ENCODE measurements around the gene SPTLC3.

The SPTLC3 gene

DNA sequence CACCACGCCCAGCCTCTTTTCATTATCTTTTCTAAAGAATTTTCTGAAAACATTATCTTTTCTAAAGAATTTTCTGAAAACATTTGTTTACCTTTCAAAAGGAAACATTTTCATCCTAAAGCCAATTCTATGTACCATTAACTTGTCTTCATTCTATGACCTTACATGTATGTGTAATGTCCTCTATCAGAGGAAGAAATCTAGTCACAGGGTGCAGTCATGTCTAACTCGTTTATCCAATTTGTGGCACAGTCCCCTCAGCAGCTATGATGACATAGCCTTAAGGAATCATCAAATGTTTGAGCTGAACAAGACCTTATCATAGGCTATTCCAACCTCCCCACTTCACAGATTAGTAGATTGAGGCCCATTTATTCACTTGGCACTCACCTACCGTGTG is 21.5 kb upstream of the SPTLC3 start:
- DNase-seq = no peak

DNA sequence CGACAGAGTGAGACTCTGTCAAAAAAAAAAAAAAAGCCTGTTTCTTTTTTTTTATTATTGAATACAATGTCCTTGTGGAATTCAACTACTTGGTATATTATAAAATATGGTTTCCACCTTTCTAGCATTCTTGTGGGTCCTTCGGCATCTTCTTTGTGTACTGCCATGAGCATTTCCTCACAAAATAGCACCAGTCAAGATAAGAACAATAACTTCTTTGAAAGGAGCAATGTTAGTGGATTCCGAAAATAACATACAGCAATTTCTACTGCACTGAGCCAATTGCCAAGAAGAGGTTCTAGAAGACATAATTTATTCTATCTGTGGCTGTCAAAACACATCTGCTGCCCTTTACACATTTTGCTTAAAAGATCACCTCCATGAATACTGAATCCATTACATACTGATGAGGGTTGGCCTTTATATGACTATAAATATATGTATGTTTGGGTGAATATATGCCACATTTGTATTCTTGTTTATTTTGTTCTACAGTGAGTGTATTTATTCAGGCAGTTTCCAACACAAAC is 19.1 kb upstream of the SPTLC3 start:
- no peak for DNase-seq

DNA sequence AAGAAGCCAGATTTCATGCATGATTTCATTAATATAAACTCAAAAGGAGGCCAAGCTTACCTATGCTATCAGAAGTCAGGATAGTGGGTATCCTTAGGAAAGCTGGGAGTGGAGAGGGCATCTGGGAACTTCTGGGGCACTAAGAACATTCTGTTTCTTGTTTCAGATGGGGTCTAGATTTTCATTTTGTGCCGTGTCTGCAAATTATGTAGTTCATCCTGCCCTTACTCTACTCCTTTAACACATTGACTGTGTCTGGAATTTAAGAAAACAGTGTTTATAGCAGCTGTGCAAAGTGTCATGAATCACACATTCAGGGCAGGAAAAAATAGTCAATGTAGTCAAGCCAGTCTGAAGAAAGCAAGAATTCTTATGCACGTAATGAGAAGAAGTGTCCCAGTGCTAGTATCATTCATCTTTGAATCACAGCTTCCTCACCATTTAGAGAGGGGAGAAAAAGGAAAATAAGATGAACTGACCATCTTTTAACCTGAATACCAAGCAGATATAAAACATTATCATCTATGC is 11.6 kb upstream of the SPTLC3 start:
- DNase-seq = no peak

DNA sequence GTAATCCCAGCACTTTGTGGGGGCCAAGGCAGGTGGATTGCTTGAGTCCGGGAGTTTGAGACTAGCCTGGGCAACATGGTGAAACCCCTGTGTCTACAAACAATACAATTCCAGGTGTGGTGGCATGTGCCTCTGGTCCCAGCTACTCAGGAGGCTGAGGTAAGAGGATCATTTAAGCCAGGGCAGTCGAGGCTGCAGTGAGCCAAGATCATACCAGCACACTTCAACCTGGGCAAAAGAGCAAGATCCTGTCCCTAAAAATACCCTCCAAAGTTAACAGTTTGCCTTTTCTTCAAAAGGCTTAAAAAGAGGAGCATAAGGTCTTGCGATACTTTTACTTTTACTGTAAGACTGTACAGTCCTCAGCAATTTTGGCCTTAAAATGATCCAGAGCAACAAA is 10.7 kb upstream of the SPTLC3 start:
- DNase-seq = no peak

DNA sequence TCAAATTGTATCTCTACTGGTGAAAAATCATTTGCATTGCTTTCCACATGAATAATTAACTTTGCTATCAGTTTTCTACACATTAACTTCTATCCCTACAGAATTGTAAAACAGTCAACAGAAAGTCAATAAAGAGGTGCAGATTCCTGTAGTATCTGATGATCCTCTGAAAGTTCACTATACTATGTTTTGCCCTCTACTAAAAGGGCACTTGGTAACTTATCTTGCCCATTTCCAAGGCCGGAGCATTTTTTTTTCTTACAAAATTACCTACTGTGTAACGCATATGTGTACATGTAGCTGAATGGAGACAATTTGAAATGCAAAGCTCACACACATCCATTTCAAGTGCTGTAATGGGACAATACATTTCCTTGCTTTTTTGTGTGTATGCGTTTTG is 9.6 kb upstream of the SPTLC3 start:
- no peak for DNase-seq

DNA sequence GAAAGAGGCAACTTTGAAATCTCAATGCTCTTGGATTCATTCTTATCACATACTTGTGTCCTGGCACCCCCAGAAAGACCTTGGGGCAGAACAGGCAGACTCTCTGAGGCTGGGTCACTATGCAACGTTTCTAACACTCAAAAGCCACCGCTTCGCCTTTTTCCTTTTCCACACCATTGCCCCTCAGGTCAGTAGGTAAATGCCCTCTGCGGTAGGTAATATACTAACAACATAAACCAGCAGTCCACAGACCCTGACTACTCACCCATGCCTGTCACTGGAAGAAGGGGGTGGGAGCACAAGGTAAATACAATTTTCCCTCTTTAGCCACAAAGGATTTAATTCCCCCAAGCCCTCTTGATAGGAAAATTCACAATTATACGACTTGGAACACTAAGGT is 6.5 kb upstream of the SPTLC3 start:
- no peak for DNase-seq

DNA sequence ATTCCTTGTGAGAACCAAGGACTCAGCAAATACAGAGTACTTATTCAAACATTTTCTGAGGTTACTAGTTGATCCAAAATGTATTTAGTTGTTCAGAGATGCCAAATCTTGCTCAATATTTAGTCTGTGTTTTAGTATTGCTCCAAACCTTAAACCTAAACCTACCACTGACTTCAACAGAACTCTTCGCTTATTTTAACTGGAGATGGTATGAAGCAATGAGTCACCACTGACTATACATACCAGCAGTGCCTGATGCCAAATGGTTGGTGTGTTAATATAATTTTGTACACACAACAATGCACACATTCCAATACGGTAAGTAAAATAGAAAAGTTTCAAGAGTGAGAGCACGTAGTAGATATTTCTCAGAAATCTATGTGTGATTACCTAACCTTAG is 1.9 kb upstream of the SPTLC3 start:
- DNase-seq = no peak

DNA sequence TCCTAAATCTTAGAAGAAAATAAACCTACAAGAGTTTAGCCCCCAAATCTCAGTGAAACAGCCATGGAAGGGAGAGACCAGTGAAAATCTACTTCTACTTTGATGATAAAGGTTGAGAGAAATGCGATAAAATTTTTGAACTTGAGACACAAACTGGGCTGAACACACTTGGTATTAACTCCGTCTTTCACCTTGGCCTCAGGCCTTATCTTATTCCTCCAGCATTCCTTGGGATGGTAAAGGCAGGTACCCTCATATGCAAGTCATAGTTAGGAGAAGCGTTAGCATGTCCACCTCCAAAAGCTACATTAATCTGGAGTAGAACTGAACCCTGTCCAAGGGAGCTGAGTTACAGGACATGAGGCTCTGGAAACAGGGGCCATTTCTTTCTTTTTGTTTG is 1.2 kb upstream of the SPTLC3 start:
- DNase-seq = no peak

GRCh38 chr20:13009682-13010406 is 1.1 kb downstream of the SPTLC3 start:
- DNase-seq = no peak

DNA sequence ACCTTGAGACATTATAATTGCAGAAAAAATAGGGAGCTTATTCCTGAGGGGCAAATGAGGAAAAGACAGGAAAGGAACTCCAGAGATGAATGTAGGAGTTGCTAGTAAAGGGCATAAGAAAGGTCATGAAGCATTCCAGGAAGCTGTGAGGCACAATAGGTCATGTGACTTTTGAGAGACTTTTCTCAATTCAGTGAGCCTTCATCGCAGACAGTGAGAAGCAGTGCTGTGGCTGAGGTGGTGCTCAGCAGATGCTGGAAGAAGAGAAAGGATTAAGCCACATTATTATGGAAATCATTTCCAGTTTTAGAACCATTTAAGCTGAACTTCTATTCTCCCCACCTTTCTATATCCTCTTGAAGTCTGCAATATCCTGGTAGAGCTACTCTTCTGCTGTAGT is 4.1 kb downstream of the SPTLC3 start:
- DNase-seq = no peak

DNA sequence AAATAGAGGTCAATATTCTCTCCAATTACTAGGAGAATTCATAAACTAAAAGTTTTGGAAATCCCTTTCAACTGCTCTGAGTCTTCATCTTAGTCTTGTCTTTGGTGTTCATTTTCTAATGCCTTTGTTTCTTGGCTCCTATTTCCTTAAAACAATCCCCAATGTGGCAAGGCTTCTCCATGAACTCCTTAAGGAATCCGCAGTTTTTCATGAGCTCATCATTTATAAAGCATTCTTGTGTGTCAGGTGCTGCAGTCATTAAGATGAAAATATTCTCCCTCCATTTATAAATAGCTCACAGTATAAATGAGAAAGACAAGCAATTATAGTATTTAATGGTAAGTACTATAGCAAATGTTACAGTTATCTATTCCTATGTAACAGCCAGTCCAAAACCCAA is 4.6 kb downstream of the SPTLC3 start:
- no peak for DNase-seq

DNA sequence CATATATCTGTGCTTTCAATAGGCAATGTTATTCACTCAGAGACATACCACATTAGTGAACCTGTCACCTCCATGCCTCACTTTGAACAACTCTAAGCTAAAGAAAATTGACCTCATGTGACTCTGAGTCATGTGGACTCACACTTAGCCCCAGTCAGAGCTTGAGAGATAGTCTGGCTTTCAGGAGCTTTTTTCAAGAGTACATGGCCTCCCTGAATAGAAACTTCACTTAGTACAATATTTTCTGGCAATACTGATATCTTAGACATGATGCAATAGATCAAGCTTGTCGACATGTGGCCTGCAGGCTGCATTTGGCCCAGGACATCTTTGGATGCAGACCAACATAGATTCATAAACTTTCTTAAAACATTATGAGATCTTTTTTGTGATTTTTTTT is 8.5 kb downstream of the SPTLC3 start:
- DNase-seq = no peak

- DNase-seq = no peak
These were observed 9.2 kb downstream of the SPTLC3 start for GRCh38 chr20:13017883-13018535.

- DNase-seq = no peak
These were observed 12.6 kb downstream of the SPTLC3 start for GRCh38 chr20:13021205-13021970.

DNA sequence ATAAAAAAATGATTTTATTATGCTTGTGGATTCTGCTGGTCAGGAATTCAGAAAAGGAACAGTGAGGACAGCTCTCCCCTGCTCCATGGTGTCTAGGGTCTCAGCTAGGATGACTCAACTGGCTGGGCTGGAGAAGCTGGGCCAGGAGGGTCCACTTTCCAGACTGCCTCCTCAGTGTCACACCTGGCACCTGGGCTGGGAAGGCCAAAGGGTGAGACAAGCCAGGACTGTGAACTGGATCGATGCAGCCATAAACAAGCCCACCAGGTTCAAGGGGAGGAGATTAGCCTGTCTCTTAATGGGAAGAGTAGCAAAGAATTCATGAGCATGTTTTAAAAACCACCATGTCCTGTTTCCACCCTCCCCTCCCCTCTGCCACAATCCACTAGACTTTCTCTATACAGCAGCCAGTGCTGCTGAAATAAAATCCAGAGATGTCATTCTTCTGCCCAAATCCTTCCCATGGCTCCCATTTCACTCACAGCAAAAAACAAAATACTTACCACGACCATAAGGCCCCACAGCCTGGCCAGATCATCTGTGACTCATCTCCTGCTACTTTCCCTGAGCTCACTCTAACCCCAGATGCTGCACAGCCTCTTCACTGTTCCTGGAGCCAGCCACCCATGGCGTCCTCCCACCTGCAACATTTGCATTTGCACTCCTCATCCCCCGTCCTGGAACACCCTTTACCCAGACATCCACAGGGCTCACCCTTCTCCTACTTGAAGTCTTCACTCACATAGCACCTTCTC is 13.8 kb downstream of the SPTLC3 start:
- no peak for DNase-seq

GRCh38 chr20:13024596-13024995 is 15.8 kb downstream of the SPTLC3 start:
- no peak for DNase-seq

GRCh38 chr20:13025181-13025580 is 16.4 kb downstream of the SPTLC3 start:
- DNase-seq = no peak

GRCh38 chr20:13028001-13028400 is 19.2 kb downstream of the SPTLC3 start:
- no peak for DNase-seq

GRCh38 chr20:13028673-13029072 is 19.9 kb downstream of the SPTLC3 start:
- no peak for DNase-seq

- peak; percentile 14 for DNase-seq
These were observed 21.1 kb downstream of the SPTLC3 start for GRCh38 chr20:13029687-13030375.

GRCh38 chr20:13031751-13032150 is 23.0 kb downstream of the SPTLC3 start:
- no peak for DNase-seq

GRCh38 chr20:13034115-13034514 is 25.3 kb downstream of the SPTLC3 start:
- DNase-seq = no peak

Data from activated CD4-positive, alpha-beta T cell treated with anti-CD3 and anti-CD28 coated beads, Interleukin-2, Interleukin-6, amounts not matched to agents 100 ng/mL and 50 ng/mL, durations not matched to agents 16 hours and 8 hours (primary cell).